Measurements from ENCODE around the gene MYO10.

The MYO10 gene

GRCh38 chr5:16807547-16807864 is 128.6 kb downstream of the MYO10 start:
- DNase-seq = no peak

GRCh38 chr5:16806711-16807546 is 129.2 kb downstream of the MYO10 start:
- DNase-seq = no peak

GRCh38 chr5:16805486-16805885 is 130.6 kb downstream of the MYO10 start:
- DNase-seq = no peak

- DNase-seq = no peak
Measured at GRCh38 chr5:16803831-16804230, 132.3 kb downstream of the MYO10 start.

- DNase-seq = no peak
Measured at GRCh38 chr5:16800477-16800876, 135.6 kb downstream of the MYO10 start.

GRCh38 chr5:16799796-16800195 is 136.3 kb downstream of the MYO10 start:
- DNase-seq = no peak

- no peak for DNase-seq
Measured at GRCh38 chr5:16797951-16798350, 138.1 kb downstream of the MYO10 start.

GRCh38 chr5:16794269-16794913 is 141.7 kb downstream of the MYO10 start:
- no peak for DNase-seq

GRCh38 chr5:16792598-16793275 is 143.4 kb downstream of the MYO10 start:
- DNase-seq = no peak

- no peak for DNase-seq
Measured at GRCh38 chr5:16791904-16792597, 144.0 kb downstream of the MYO10 start.

GRCh38 chr5:16791036-16791705 is 144.9 kb downstream of the MYO10 start:
- DNase-seq = no peak

GRCh38 chr5:16788957-16789356 is 147.1 kb downstream of the MYO10 start:
- no peak for DNase-seq

- no peak for DNase-seq
Measured at GRCh38 chr5:16787278-16787677, 148.8 kb downstream of the MYO10 start.

- DNase-seq = peak in 1 of 2 experiments; percentile 24
Measured at GRCh38 chr5:16784843-16785791, 151.0 kb downstream of the MYO10 start.

GRCh38 chr5:16784088-16784487 is 152.0 kb downstream of the MYO10 start:
- DNase-seq = no peak

- no peak for DNase-seq
Measured at GRCh38 chr5:16781828-16782626, 154.1 kb downstream of the MYO10 start.

GRCh38 chr5:16780325-16780724 is 155.8 kb downstream of the MYO10 start:
- DNase-seq = no peak

- DNase-seq = no peak
Measured at GRCh38 chr5:16777432-16777831, 158.7 kb downstream of the MYO10 start.

GRCh38 chr5:16776611-16777251 is 159.4 kb downstream of the MYO10 start:
- no peak for DNase-seq

- no peak for DNase-seq
Measured at GRCh38 chr5:16774806-16775205, 161.3 kb downstream of the MYO10 start.
